ENCODE measurements around the gene NUDCD2.

DNA sequence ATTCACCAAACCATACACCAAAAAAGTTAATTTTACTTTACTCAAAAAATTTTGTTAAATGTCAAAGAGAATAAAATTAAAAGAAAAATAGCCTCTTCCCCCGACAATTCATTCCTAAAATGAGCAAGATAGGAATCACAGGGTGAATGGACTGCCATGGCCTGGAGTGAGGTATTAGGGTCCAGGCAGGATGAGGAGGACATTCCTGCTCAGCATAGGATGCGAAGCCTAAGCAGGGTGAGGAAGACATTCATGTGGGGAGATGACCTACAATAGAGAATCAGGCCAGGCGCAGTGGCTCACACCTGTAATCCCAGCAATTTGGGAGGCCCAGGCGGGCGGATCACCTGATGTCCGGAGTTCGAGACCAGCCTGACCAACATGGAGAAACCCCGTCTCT, 8.4 kb downstream of the NUDCD2 start:
- TF ChIP-seq CTCF (IDR thresholded peaks at IDR 0.05; ENCODE audit: insufficient read depth, low read depth, low read length) (no peak), EZH2 (IDR thresholded peaks at IDR 0.05; ENCODE audit: insufficient read depth, low read length) (no peak)
